HepG2 (cell line): Measurements from ENCODE around the gene MIS18A. TPM values are rescaled to one million over a fixed set of nuclear protein-coding genes. Genes with fewer than 3 reads are reported as not detected.

Source experiments
- BCL3 ChIP-seq: sonication (generic); formaldehyde crosslinking; IDR thresholded peaks from 2 replicates; pipeline ENCODE4 v1.5.1; 2020; ENCODE audit warnings: mild to moderate bottlenecking, missing genetic modification reagents, moderate library complexity
- CAMTA2 ChIP-seq: sonication (generic); formaldehyde crosslinking; IDR thresholded peaks from 2 replicates; pipeline ENCODE4 v1.4.0; 2020; ENCODE audit warnings: mild to moderate bottlenecking, missing genetic modification reagents, borderline replicate concordance
- ETS1 ChIP-seq: sonication (generic); formaldehyde crosslinking; IDR thresholded peaks from 2 replicates; pipeline ENCODE4 v1.4.0; 2020; ENCODE audit warnings: missing genetic modification reagents
- FOXJ3 ChIP-seq: sonication (generic); formaldehyde crosslinking; IDR thresholded peaks from 2 replicates; pipeline ENCODE4 v1.4.0; 2020; ENCODE audit warnings: missing genetic modification reagents, mild to moderate bottlenecking, borderline replicate concordance
- KLF9 ChIP-seq: IDR thresholded peaks from 2 replicates; pipeline ENCODE4 v1.6.1; 2016; ENCODE audit warnings: low read depth
- MTA1 ChIP-seq: sonication (generic); formaldehyde crosslinking; IDR thresholded peaks from 2 replicates; pipeline ENCODE4 v1.4.0; 2020; ENCODE audit warnings: missing genetic modification reagents, mild to moderate bottlenecking, borderline replicate concordance
- PHF21A ChIP-seq: sonication (generic); formaldehyde crosslinking; IDR thresholded peaks from 2 replicates; pipeline ENCODE4 v1.5.0; 2020; ENCODE audit warnings: mild to moderate bottlenecking, missing genetic modification reagents
- REST ChIP-seq, 2 experiments: IDR thresholded peaks; 2 replicates each; pipeline ENCODE4 v1.6.1; 2011 to 2012; ENCODE audit warnings: low read length in 2 of 2, borderline replicate concordance in 1 of 2, low read depth in 1 of 2, mild to moderate bottlenecking in 1 of 2, moderate library complexity in 1 of 2
- SCMH1 ChIP-seq: sonication (generic); formaldehyde crosslinking; IDR thresholded peaks from 2 replicates; pipeline ENCODE4 v1.9.0; 2021; ENCODE audit warnings: missing genetic modification reagents, mild to moderate bottlenecking, borderline replicate concordance
- SMAD9 ChIP-seq: sonication (generic); formaldehyde crosslinking; IDR thresholded peaks from 2 replicates; pipeline ENCODE4 v1.5.1; 2020; ENCODE audit warnings: mild to moderate bottlenecking, missing genetic modification reagents
- SP1 ChIP-seq, 2 experiments: fragments of 450-650 bp in 1 of 2; sonication (generic) in 1 of 2; formaldehyde crosslinking in 1 of 2; IDR thresholded peaks; 2 replicates each; pipeline versions ENCODE4 v1.4.0 to v1.6.1; 2016 to 2020; ENCODE audit warnings: missing genetic modification reagents in 1 of 2
- XBP1 ChIP-seq: sonication (generic); formaldehyde crosslinking; IDR thresholded peaks from 2 replicates; pipeline ENCODE4 v1.5.0; 2020; ENCODE audit warnings: missing genetic modification reagents
- ZBTB3 ChIP-seq: sonication (generic); formaldehyde crosslinking; IDR thresholded peaks from 2 replicates; pipeline ENCODE4 v1.4.0; 2020; ENCODE audit warnings: low read depth, mild to moderate bottlenecking, moderate library complexity, missing genetic modification reagents, borderline replicate concordance
- ZBTB42 ChIP-seq: sonication (generic); formaldehyde crosslinking; IDR thresholded peaks from 2 replicates; pipeline ENCODE4 v1.5.0; 2020; ENCODE audit warnings: mild to moderate bottlenecking, missing genetic modification reagents
- ZEB1 ChIP-seq: IDR thresholded peaks from 2 replicates; pipeline ENCODE4 v1.6.1; 2012; ENCODE audit warnings: mild to moderate bottlenecking, low read depth, inconsistent platforms; ENCODE audit not compliant: insufficient replicate concordance
- ZNF383 ChIP-seq: sonication (generic); formaldehyde crosslinking; IDR thresholded peaks from 2 replicates; pipeline ENCODE4 v1.4.0; 2020; ENCODE audit warnings: missing genetic modification reagents, mild to moderate bottlenecking, borderline replicate concordance
- ZNF564 ChIP-seq: sonication (generic); formaldehyde crosslinking; IDR thresholded peaks from 2 replicates; pipeline ENCODE4 v1.8.1; 2023; ENCODE audit warnings: mild to moderate bottlenecking, missing genetic modification reagents
- polyA plus RNA-seq, 8 experiments: library from polyadenylated mRNA; depleted of rRNA in 3 of 8; stranded (reverse) in 7 of 8; unstranded in 1 of 8; fragments of >200 nt; fragmentation: Illumina TruSeq in 4 of 8; extraction: Trizol in 4 of 8; gene quantifications; 2 replicates each; pipeline versions ENCODE4 v1.2.1 to v1.2.3, GENCODE V29; 2011 to 2016; ENCODE audit warnings: low read depth in 4 of 8, missing spikeins in 1 of 8, mixed read lengths in 1 of 8; ENCODE audit not compliant: insufficient read depth in 1 of 8
- total RNA-seq, 5 experiments: library from RNA; depleted of rRNA; stranded (reverse); fragments of >200 nt; fragmentation: Illumina TruSeq; extraction: Trizol; gene quantifications; 2 replicates each; pipeline ENCODE4 v1.2.3, GENCODE V29; 2016; ENCODE audit warnings: low read depth in 1 of 5

Gene MIS18A
- total and polyA plus RNA-seq, 2 of the 13 experiments (the other 11 are each of a cell fraction or from before 2014, with no cell fraction given), result 11.2 to 41.4 TPM

GRCh38 chr21:32278518-32279376 is at the start of gene MIS18A (continued):
- TF ChIP-seq ZNF383 (no peak), KLF9 (no peak), BCL3 (CRISPR knock-in tag) (no peak; the same call in 1 of the 2 replicates), ETS1 (CRISPR knock-in tag) (no peak; the same call in 1 of the 2 replicates), ZBTB42 (CRISPR knock-in tag) (no peak), REST (IDR thresholded peaks at IDR 0.05; ENCODE audit: borderline replicate concordance in 1 of 2, low read depth in 1 of 2, low read length in 2 of 2) (no peak), XBP1 (CRISPR knock-in tag) (no peak), ZNF564 (CRISPR knock-in tag) (0 out of 2 replicates have a peak, but pooled peaks have one; percentile 44), SMAD9 (CRISPR knock-in tag) (no peak), CAMTA2 (CRISPR knock-in tag) (0 out of 2 replicates have a peak, but pooled peaks have one; percentile 84), SP1 (IDR thresholded peaks at IDR 0.05) (no peak), SP1 (CRISPR knock-in tag; IDR thresholded peaks at IDR 0.05) (peak; percentile 79), FOXJ3 (CRISPR knock-in tag) (no peak), PHF21A (CRISPR knock-in tag) (0 out of 2 replicates have a peak, but pooled peaks have one; percentile 38), SCMH1 (CRISPR knock-in tag) (no peak), ZEB1 (peak; percentile 41), MTA1 (no peak; the same call in 1 of the 2 replicates), ZBTB3 (CRISPR knock-in tag) (no peak)
